Uterus (tissue), 2 donors: ENCODE results near the gene DDIT4.

Experiments
- POLR2A ChIP-seq, 2 donors: fragments of 450-650 bp; IDR thresholded peaks; one replicate each; pipeline ENCODE4 v1.6.1; 2016; ENCODE audit warnings: antibody characterized with exemption in 2 of 2, mild to moderate bottlenecking in 1 of 2, moderate library complexity in 1 of 2
- TF ChIP-seq, protein P1 (sequence below), 4 experiments: fragments of 200-600 bp in 2 of 4; fragments of 450-650 bp in 2 of 4; sonication (generic) in 2 of 4; IDR thresholded peaks; one replicate each; pipeline ENCODE4 v1.5.1; 2016 to 2019; ENCODE audit warnings: antibody characterized with exemption in 4 of 4, mild to moderate bottlenecking in 2 of 4, moderate library complexity in 1 of 4

- TF ChIP-seq, protein P1, sequence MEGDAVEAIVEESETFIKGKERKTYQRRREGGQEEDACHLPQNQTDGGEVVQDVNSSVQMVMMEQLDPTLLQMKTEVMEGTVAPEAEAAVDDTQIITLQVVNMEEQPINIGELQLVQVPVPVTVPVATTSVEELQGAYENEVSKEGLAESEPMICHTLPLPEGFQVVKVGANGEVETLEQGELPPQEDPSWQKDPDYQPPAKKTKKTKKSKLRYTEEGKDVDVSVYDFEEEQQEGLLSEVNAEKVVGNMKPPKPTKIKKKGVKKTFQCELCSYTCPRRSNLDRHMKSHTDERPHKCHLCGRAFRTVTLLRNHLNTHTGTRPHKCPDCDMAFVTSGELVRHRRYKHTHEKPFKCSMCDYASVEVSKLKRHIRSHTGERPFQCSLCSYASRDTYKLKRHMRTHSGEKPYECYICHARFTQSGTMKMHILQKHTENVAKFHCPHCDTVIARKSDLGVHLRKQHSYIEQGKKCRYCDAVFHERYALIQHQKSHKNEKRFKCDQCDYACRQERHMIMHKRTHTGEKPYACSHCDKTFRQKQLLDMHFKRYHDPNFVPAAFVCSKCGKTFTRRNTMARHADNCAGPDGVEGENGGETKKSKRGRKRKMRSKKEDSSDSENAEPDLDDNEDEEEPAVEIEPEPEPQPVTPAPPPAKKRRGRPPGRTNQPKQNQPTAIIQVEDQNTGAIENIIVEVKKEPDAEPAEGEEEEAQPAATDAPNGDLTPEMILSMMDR (IDR thresholded peaks at IDR 0.05): no peak
- no peak for TF ChIP-seq POLR2A (IDR thresholded peaks at IDR 0.05)
These were observed 1.8 kb downstream of the DDIT4 start for GRCh38 chr10:72275351-72276012.
